Measurements from ENCODE around the gene CELF5.

DNA sequence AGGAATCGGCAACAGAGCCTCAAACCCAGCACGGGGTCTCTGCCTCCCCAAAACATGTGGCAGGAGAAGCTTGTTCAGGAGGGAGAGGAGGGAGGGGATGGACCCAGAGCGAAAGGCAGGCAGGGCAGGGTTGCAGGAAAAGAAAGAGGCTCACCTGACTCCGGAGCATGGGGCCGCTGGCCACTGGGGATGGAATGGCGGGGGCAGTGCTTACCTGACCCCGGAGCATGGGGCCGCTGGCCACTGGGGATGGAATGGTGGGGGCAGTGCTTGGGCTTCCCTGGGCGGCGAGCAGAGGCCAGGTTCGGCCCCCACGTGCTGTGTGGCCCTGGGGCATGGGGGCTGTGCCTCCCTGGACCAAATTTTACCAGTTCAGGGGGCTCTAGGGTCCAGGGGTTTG lies 13.3 kb upstream of the CELF5 start:
- TF ChIP-seq, protein P1, sequence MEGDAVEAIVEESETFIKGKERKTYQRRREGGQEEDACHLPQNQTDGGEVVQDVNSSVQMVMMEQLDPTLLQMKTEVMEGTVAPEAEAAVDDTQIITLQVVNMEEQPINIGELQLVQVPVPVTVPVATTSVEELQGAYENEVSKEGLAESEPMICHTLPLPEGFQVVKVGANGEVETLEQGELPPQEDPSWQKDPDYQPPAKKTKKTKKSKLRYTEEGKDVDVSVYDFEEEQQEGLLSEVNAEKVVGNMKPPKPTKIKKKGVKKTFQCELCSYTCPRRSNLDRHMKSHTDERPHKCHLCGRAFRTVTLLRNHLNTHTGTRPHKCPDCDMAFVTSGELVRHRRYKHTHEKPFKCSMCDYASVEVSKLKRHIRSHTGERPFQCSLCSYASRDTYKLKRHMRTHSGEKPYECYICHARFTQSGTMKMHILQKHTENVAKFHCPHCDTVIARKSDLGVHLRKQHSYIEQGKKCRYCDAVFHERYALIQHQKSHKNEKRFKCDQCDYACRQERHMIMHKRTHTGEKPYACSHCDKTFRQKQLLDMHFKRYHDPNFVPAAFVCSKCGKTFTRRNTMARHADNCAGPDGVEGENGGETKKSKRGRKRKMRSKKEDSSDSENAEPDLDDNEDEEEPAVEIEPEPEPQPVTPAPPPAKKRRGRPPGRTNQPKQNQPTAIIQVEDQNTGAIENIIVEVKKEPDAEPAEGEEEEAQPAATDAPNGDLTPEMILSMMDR (IDR thresholded peaks at IDR 0.05): no peak
- TF ChIP-seq POLR2AphosphoS5 (IDR thresholded peaks at IDR 0.05; ENCODE audit: low read depth, low read length) (no peak), SIN3A (IDR thresholded peaks at IDR 0.05; ENCODE audit: borderline replicate concordance, insufficient read depth, low read depth, low read length) (no peak), REST (IDR thresholded peaks at IDR 0.05; ENCODE audit: insufficient read depth in 1 of 2, low read depth in 2 of 2, low read length in 1 of 2) (no peak), TCF7L2 (IDR thresholded peaks at IDR 0.05; ENCODE audit: low read depth, low read length) (no peak)
